Mammary epithelial cell (primary cell): ENCODE data around the gene AGFG2.

Source experiments
- EZH2 ChIP-seq: IDR thresholded peaks from 2 replicates; pipeline ENCODE4 v1.6.1; 2012; ENCODE audit warnings: low read length, inconsistent platforms, borderline replicate concordance
- TF ChIP-seq, protein P1 (sequence below), 2 donors: IDR thresholded peaks in 1 of 2; conservative IDR thresholded peaks in 1 of 2; 2 replicates each; pipeline ENCODE4 v1.5.1; 2011 to 2012; ENCODE audit warnings: inconsistent platforms in 2 of 2, low read length in 2 of 2, mild to moderate bottlenecking in 2 of 2, control low read depth in 1 of 2, low read depth in 1 of 2; ENCODE audit not compliant: insufficient read depth in 1 of 2; ENCODE audit errors: extremely low read depth in 1 of 2

DNA sequence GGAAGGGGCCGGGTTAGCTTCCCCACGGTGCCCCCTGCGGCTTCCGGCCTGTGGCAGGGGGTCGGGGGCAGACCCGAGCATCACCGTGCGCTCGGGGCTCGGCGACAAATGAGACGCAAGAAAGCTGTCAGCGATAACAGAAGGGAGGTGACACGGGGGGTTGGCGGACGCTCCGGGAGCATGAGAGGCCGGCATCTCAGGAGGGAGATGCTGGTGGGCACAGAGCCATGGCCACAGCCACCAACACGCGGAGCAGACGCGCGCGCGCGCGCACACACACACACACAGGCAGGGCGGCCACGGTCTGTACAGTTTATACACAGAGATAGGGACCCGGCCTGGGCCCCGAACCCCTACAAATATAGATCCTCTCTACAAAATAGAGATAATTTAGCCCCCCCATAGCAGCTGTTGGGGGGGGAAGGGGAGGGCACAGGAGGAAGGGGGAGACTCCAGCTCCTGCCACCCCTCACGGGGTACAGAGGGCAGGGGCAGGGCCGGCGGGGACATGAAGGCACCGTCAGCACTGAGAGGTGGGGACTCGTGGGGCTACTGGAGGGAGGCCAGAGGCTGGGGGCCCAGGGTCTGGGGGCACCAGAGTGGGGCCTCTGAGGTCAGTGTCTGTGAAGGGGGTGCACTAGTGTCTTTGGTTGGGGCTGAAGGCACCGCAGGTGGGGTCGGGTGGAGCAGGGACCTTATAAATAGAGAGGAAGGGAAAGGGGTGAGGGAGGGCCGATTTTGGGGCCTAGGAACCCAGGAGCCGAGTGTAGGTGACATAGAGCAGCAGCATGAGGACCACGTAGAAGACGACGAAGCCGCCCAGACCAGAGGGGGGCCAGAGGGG, 35.6 kb downstream of the AGFG2 start:
- no peak for TF ChIP-seq EZH2
- TF ChIP-seq, protein P1, sequence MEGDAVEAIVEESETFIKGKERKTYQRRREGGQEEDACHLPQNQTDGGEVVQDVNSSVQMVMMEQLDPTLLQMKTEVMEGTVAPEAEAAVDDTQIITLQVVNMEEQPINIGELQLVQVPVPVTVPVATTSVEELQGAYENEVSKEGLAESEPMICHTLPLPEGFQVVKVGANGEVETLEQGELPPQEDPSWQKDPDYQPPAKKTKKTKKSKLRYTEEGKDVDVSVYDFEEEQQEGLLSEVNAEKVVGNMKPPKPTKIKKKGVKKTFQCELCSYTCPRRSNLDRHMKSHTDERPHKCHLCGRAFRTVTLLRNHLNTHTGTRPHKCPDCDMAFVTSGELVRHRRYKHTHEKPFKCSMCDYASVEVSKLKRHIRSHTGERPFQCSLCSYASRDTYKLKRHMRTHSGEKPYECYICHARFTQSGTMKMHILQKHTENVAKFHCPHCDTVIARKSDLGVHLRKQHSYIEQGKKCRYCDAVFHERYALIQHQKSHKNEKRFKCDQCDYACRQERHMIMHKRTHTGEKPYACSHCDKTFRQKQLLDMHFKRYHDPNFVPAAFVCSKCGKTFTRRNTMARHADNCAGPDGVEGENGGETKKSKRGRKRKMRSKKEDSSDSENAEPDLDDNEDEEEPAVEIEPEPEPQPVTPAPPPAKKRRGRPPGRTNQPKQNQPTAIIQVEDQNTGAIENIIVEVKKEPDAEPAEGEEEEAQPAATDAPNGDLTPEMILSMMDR (conservative IDR thresholded peaks at IDR 0.05 in 1 of 2, IDR thresholded peaks at IDR 0.05 in 1 of 2; ENCODE audit: extremely low read depth in 1 of 2, insufficient read depth in 1 of 2, low read depth in 1 of 2, low read length in 2 of 2), result no peak
